GM12865 (cell line): ENCODE data around the gene SLFN12L.
"Not testable (repeated sequence)": the region's sequence is repeated elsewhere in the genome, so short reads cannot be mapped to it uniquely, and the experiment has no call there.

Source experiments
- DNase-seq: peaks from one replicate; pipeline ENCODE4 v3.0.0; 2010; ENCODE audit warnings: low read depth
- H3K4me3 ChIP-seq: 2 replicates; pipeline ENCODE4 v1.5.1; 2011; ENCODE audit warnings: mild to moderate bottlenecking, low read depth, low read length, control low read depth
- TF ChIP-seq, protein P1 (sequence below): IDR thresholded peaks from 2 replicates; pipeline ENCODE4 v1.5.1; 2011; ENCODE audit warnings: low read length, control low read depth, low read depth, inconsistent platforms; ENCODE audit not compliant: insufficient read depth; ENCODE audit errors: missing control alignments

The SLFN12L gene

DNA sequence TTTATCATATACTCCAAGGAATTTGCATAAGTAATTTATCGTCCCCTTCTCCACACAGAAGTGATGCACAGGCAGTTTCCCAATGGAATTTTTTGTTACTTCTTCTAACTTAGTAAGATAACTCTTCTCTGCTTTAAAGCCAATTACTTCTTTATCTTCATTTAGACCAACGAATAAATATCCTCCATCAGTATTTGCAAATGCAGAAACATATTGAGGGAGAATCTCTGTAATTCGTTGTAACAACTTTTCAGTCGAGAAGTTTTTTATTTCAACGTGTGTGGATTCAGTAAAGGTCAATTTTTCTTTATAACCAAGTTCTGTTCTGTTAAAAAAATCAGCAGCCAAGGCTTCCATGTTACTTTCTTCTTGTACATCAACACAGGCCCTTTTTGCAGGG is 58.2 kb downstream of the SLFN12L start:
- no peak for DNase-seq
- no peak overlapping the region for H3K4me3 ChIP-seq
- TF ChIP-seq, protein P1, sequence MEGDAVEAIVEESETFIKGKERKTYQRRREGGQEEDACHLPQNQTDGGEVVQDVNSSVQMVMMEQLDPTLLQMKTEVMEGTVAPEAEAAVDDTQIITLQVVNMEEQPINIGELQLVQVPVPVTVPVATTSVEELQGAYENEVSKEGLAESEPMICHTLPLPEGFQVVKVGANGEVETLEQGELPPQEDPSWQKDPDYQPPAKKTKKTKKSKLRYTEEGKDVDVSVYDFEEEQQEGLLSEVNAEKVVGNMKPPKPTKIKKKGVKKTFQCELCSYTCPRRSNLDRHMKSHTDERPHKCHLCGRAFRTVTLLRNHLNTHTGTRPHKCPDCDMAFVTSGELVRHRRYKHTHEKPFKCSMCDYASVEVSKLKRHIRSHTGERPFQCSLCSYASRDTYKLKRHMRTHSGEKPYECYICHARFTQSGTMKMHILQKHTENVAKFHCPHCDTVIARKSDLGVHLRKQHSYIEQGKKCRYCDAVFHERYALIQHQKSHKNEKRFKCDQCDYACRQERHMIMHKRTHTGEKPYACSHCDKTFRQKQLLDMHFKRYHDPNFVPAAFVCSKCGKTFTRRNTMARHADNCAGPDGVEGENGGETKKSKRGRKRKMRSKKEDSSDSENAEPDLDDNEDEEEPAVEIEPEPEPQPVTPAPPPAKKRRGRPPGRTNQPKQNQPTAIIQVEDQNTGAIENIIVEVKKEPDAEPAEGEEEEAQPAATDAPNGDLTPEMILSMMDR, result no peak

- H3K4me3 ChIP-seq, result no peak overlapping the region
- no peak for DNase-seq
- TF ChIP-seq, protein P1, result no peak
Measured at GRCh38 chr17:35477248-35477647, 60.2 kb downstream of the SLFN12L start.

- H3K4me3 ChIP-seq, result no peak overlapping the region
- DNase-seq, result no peak
- TF ChIP-seq, protein P1, result no peak
Measured at GRCh38 chr17:35476283-35476820, 61.1 kb downstream of the SLFN12L start.

- TF ChIP-seq, protein P1, result no peak
- DNase-seq, result no peak
- no peak overlapping the region for H3K4me3 ChIP-seq
Measured at GRCh38 chr17:35468475-35468874, 69.0 kb downstream of the SLFN12L start.

DNA sequence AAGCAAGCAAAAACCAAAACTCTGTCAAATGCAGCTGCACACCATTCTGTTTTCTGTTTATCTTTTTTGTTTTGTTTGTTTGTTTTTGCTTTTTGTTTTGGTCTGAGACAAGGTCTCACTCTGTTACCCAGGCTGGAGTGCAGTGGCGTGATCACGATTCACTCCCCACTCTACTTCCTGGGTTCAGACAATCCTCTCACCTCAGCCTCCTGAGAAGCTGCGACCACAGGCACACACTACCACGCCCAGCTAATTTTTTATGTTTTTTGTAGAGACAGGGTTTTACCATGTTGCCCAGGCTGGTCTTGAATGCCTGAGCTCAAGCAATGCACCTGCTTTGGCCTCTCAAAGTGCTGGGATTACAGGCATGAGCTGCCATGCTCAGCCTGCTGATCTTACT is 69.7 kb downstream of the SLFN12L start:
- no peak overlapping the region for H3K4me3 ChIP-seq
- TF ChIP-seq, protein P1, result no peak
- peak; percentile 30 for DNase-seq

DNA sequence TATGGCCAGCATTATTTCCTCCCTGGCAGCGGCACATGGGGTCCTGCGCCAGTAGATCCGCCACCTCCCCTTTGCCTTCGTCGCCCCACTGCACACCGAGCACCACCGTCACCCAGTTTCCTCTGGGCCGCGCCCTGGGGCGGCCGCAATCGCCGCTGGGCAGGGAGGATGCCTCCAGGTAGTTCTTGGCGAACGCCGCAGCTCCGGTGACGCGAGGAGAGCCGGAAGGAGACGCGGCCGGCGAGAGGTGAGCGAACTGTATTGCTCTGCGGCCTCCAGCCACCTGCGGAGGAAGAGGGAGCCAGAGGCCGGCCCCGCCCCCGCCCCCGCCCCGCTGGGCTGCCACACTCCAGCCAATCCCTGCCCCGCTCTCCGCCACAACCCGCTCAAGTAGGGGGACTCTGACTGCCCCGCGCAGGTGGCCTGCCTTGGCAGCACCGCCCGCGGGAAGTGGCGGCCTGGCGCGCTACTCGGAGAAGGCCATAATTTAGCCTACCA is 77.1 kb downstream of the SLFN12L start:
- peak overlapping the region; percentile 41 for H3K4me3 ChIP-seq
- peak; percentile 87 for DNase-seq
- TF ChIP-seq, protein P1, result no peak

GRCh38 chr17:35454035-35454434 is 83.4 kb downstream of the SLFN12L start:
- not testable (repeated sequence) for H3K4me3 ChIP-seq, DNase-seq
